GM23338 (cell line): Measurements from ENCODE around the gene KIAA1328. TPM values are rescaled to one million over a fixed set of nuclear protein-coding genes. Genes with fewer than 3 reads are reported as not detected.

Experiments
- ATAC-seq: fragments of 200-7000 bp; cut with Tn5 transposase; 3 replicates; pipeline ENCODE4 v1.9.1; 2020
- DNase-seq: peaks from one replicate; pipeline ENCODE4 v3.0.0-alpha.2; 2015; ENCODE audit warnings: low spot score
- H2AFZ ChIP-seq: fragments of 200-600 bp; sonication (generic); 2 replicates; pipeline ENCODE4 v1.8.0; 2016; ENCODE audit warnings: antibody characterized with exemption, mild to moderate bottlenecking, moderate library complexity
- H3F3A ChIP-seq: fragments of 200-600 bp; sonication (generic); replicated peaks from 2 replicates; pipeline ENCODE4 v1.8.0; 2017; ENCODE audit warnings: antibody characterized with exemption, mixed run types, low read depth
- H3K27ac ChIP-seq: fragments of 200-600 bp; sonication (generic); 2 replicates; pipeline ENCODE4 v1.6.1; 2016; ENCODE audit warnings: low read depth
- H3K27me3 ChIP-seq: fragments of 200-600 bp; sonication (generic); 2 replicates; pipeline ENCODE4 v1.8.0; 2016; ENCODE audit warnings: mild to moderate bottlenecking, mixed run types, moderate library complexity; ENCODE audit not compliant: insufficient read depth
- H3K36me3 ChIP-seq: fragments of 200-600 bp; sonication (generic); 2 replicates; pipeline ENCODE4 v1.8.0; 2016; ENCODE audit warnings: mild to moderate bottlenecking; ENCODE audit not compliant: insufficient read depth
- H3K4me1 ChIP-seq: fragments of 200-600 bp; sonication (generic); 2 replicates; pipeline ENCODE4 v1.8.0; 2016; ENCODE audit warnings: mild to moderate bottlenecking, moderate library complexity; ENCODE audit not compliant: insufficient read depth
- H3K4me2 ChIP-seq: fragments of 200-600 bp; sonication (generic); 2 replicates; pipeline ENCODE4 v1.7.1; 2017; ENCODE audit warnings: mixed run types
- H3K4me3 ChIP-seq: fragments of 200-600 bp; sonication (generic); 2 replicates; pipeline ENCODE4 v1.6.1; 2016; ENCODE audit warnings: mixed run types
- H3K79me2 ChIP-seq: fragments of 200-600 bp; sonication (generic); replicated peaks from 2 replicates; pipeline ENCODE4 v1.8.0; 2017; ENCODE audit warnings: mild to moderate bottlenecking; ENCODE audit not compliant: insufficient read depth
- H3K9me2 ChIP-seq: fragments of 200-600 bp; sonication (generic); 2 replicates; pipeline ENCODE4 v1.8.0; 2017; ENCODE audit not compliant: insufficient read depth
- H4K20me1 ChIP-seq: fragments of 200-600 bp; sonication (generic); replicated peaks from 2 replicates; pipeline ENCODE4 v1.8.0; 2017; ENCODE audit warnings: mild to moderate bottlenecking; ENCODE audit not compliant: insufficient read depth
- H3K27ac Mint-ChIP-seq: 2 replicates; pipeline ENCODE4 v1.8.0; 2020; ENCODE audit warnings: inconsistent platforms, mild to moderate bottlenecking, moderate library complexity, mixed read lengths
- H3K27me3 Mint-ChIP-seq: 3 replicates; pipeline ENCODE4 v1.8.0; 2022; ENCODE audit warnings: low read depth, mild to moderate bottlenecking, moderate library complexity, mixed read lengths, inconsistent platforms; ENCODE audit not compliant: insufficient read depth, poor library complexity
- H3K36me3 Mint-ChIP-seq: 3 replicates; pipeline ENCODE4 v1.8.0; 2021; ENCODE audit warnings: low read depth, mild to moderate bottlenecking, inconsistent platforms, moderate library complexity, mixed read lengths
- H3K4me1 Mint-ChIP-seq: 3 replicates; pipeline ENCODE4 v1.8.0; 2020; ENCODE audit warnings: mild to moderate bottlenecking, inconsistent platforms, mixed read lengths
- H3K4me3 Mint-ChIP-seq: 3 replicates; pipeline ENCODE4 v1.8.0; 2021; ENCODE audit warnings: moderate library complexity, mild to moderate bottlenecking, inconsistent platforms, mixed read lengths
- H3K9me3 Mint-ChIP-seq: 3 replicates; pipeline ENCODE4 v1.8.0; 2020; ENCODE audit warnings: moderate library complexity, mild to moderate bottlenecking, inconsistent platforms, mixed read lengths
- NANOG ChIP-seq: IDR thresholded peaks from 2 replicates; pipeline ENCODE4 v1.6.1; 2016; ENCODE audit warnings: antibody characterized with exemption, borderline replicate concordance
- POLR2AphosphoS5 ChIP-seq: IDR thresholded peaks from 2 replicates; pipeline ENCODE4 v1.6.1; 2016; ENCODE audit warnings: antibody characterized with exemption, low read depth
- ZNF114 ChIP-seq: fragments of 250-450 bp; sonication (Bioruptor Pico); IDR thresholded peaks from 2 replicates; pipeline ENCODE4 v1.5.0; 2020; ENCODE audit warnings: mild to moderate bottlenecking, moderate library complexity
- polyA plus RNA-seq: library from polyadenylated mRNA; unstranded; fragments of >200 nt; fragmentation: Nextera tagmentation; extraction: Ambion mirVana; gene quantifications from 2 replicates; pipeline ENCODE4 v1.2.1, GENCODE V29; 2016
- total RNA-seq: library from RNA; depleted of rRNA; stranded (reverse); fragments of >200 nt; shearing (Covaris generic); gene quantifications from 2 replicates; pipeline ENCODE4 v1.2.3, GENCODE V29; 2014
- TF ChIP-seq, protein P1 (sequence below): IDR thresholded peaks from one replicate; pipeline ENCODE4 v1.6.1; 2018; ENCODE audit warnings: antibody characterized with exemption; ENCODE audit not compliant: unreplicated experiment
- TF ChIP-seq, protein P2 (sequence below), 2 experiments: fragments of 200-600 bp in 1 of 2; sonication (generic) in 1 of 2; conservative IDR thresholded peaks; 2 replicates each; pipeline versions ENCODE4 v1.5.1 to v1.6.1; 2016 to 2017; ENCODE audit warnings: antibody characterized with exemption in 2 of 2, low read depth in 2 of 2, mild to moderate bottlenecking in 2 of 2, moderate library complexity in 1 of 2
- TF ChIP-seq, protein P3 (sequence below): IDR thresholded peaks from 2 replicates; pipeline ENCODE4 v1.6.1; 2016; ENCODE audit warnings: antibody characterized with exemption

The KIAA1328 gene
- total and polyA plus RNA-seq, 2 experiments from 2014 or later, result 5.2 to 8.4 TPM

DNA sequence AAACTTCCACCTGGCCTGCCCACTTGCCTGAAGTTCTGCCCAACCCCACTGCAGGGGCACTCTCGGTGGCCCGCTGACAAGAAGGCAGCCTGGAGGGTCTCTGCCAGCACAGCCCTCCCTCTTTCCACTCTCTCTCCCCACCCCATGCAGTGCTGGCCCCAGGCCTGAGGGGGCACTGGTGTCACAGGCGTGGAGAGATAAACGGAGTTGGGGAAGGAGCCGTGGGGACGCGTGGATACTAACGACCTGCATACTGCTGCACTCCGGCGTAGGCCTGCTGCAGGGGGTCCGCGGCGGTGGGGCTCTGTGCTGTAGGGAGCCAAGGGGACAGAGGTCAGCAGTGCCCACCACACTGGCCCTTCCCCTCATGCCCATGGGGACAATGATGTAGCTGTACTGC lies 437.4 kb downstream of the KIAA1328 start:
- H3K9me2 ChIP-seq, result no peaks in the 10 kb centered on the region
- Mint-ChIP-seq H3K9me3 (no peaks in the 10 kb centered on the region; the same call in 2 of the 3 replicates), H3K27ac (no peak overlapping the region), H3K4me3 (no peak overlapping the region), H3K27me3 (peaks cover 19% of the 10 kb centered on the region), H3K4me1 (no peaks in the 10 kb centered on the region), H3K36me3 (no peaks in the 10 kb centered on the region)
- no peaks in the 10 kb centered on the region for H3F3A ChIP-seq
- ATAC-seq, result peak; percentile 92
- H3K27ac ChIP-seq, result no peak overlapping the region
- no peaks in the 10 kb centered on the region for H3K27me3 ChIP-seq
- H4K20me1 ChIP-seq, result peaks cover 8% of the 10 kb centered on the region
- H3K4me2 ChIP-seq, result no peak overlapping the region
- no peaks in the 10 kb centered on the region for H3K36me3 ChIP-seq
- H3K79me2 ChIP-seq, result no peaks in the 10 kb centered on the region
- no peaks in the 10 kb centered on the region for H3K4me1 ChIP-seq
- DNase-seq, result peak; percentile 67
- no peak overlapping the region for H2AFZ ChIP-seq
- no peak overlapping the region for H3K4me3 ChIP-seq
- TF ChIP-seq, protein P1, sequence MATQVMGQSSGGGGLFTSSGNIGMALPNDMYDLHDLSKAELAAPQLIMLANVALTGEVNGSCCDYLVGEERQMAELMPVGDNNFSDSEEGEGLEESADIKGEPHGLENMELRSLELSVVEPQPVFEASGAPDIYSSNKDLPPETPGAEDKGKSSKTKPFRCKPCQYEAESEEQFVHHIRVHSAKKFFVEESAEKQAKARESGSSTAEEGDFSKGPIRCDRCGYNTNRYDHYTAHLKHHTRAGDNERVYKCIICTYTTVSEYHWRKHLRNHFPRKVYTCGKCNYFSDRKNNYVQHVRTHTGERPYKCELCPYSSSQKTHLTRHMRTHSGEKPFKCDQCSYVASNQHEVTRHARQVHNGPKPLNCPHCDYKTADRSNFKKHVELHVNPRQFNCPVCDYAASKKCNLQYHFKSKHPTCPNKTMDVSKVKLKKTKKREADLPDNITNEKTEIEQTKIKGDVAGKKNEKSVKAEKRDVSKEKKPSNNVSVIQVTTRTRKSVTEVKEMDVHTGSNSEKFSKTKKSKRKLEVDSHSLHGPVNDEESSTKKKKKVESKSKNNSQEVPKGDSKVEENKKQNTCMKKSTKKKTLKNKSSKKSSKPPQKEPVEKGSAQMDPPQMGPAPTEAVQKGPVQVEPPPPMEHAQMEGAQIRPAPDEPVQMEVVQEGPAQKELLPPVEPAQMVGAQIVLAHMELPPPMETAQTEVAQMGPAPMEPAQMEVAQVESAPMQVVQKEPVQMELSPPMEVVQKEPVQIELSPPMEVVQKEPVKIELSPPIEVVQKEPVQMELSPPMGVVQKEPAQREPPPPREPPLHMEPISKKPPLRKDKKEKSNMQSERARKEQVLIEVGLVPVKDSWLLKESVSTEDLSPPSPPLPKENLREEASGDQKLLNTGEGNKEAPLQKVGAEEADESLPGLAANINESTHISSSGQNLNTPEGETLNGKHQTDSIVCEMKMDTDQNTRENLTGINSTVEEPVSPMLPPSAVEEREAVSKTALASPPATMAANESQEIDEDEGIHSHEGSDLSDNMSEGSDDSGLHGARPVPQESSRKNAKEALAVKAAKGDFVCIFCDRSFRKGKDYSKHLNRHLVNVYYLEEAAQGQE, result peak; percentile 25
- TF ChIP-seq, protein P2, sequence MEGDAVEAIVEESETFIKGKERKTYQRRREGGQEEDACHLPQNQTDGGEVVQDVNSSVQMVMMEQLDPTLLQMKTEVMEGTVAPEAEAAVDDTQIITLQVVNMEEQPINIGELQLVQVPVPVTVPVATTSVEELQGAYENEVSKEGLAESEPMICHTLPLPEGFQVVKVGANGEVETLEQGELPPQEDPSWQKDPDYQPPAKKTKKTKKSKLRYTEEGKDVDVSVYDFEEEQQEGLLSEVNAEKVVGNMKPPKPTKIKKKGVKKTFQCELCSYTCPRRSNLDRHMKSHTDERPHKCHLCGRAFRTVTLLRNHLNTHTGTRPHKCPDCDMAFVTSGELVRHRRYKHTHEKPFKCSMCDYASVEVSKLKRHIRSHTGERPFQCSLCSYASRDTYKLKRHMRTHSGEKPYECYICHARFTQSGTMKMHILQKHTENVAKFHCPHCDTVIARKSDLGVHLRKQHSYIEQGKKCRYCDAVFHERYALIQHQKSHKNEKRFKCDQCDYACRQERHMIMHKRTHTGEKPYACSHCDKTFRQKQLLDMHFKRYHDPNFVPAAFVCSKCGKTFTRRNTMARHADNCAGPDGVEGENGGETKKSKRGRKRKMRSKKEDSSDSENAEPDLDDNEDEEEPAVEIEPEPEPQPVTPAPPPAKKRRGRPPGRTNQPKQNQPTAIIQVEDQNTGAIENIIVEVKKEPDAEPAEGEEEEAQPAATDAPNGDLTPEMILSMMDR (conservative IDR thresholded peaks at IDR 0.05; ENCODE audit: low read depth in 2 of 2), result peak; percentile 46 to 66; a peak in 3 of 4 replicates
- TF ChIP-seq ZNF114 (CRISPR knock-in tag), result no peak

DNA sequence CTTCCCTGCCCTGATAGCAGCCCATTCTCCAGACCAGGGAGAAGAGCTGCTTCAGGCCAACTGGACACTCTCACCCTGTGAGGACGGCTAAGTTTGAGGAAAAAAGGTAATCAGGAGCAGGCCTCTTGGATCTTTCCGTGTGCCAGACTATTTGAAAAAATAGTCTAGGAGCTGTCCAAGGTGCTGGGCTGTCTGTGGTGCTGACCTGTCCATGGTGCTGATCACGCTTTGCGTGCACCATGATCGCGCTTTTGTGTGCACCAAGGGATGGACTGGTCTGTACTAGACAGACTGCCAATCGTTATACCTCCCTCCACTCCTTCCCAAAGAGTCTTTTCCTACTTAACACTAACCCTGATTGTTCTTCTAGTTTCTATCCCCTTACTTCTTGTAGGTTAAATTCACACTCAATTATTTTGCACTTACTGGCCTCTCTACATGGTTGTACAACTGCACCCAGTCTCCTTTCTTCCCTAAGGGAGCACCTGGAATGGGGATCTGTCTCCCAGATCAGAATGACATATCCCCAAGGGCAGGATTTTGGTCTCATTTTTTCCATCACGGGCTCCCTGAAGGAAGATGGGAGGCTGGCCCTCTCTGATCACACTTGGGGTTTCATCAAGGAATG lies 441.2 kb downstream of the KIAA1328 start:
- Histone ChIP-seq H3K4me3 (no peak overlapping the region), H3K4me2 (no peak overlapping the region), H3F3A (no peaks in the 10 kb centered on the region), H2AFZ (no peak overlapping the region), H3K27me3 (no peaks in the 10 kb centered on the region), H3K36me3 (no peaks in the 10 kb centered on the region), H3K4me1 (no peaks in the 10 kb centered on the region), H3K27ac (no peak overlapping the region), H3K79me2 (no peaks in the 10 kb centered on the region), H3K9me2 (no peaks in the 10 kb centered on the region), H4K20me1 (peaks cover 8% of the 10 kb centered on the region)
- Mint-ChIP-seq H3K27me3 (peaks cover 21% of the 10 kb centered on the region), H3K4me1 (no peaks in the 10 kb centered on the region), H3K9me3 (no peaks in the 10 kb centered on the region; the same call in 1 of the 3 replicates), H3K36me3 (no peaks in the 10 kb centered on the region), H3K4me3 (no peak overlapping the region), H3K27ac (no peak overlapping the region)
- DNase-seq (peak; percentile 85), ATAC-seq (peak; percentile 36)
- TF ChIP-seq ZNF114 (CRISPR knock-in tag) (peak; percentile 95), POLR2AphosphoS5 (no peak), NANOG (no peak)
- TF ChIP-seq, protein P3, sequence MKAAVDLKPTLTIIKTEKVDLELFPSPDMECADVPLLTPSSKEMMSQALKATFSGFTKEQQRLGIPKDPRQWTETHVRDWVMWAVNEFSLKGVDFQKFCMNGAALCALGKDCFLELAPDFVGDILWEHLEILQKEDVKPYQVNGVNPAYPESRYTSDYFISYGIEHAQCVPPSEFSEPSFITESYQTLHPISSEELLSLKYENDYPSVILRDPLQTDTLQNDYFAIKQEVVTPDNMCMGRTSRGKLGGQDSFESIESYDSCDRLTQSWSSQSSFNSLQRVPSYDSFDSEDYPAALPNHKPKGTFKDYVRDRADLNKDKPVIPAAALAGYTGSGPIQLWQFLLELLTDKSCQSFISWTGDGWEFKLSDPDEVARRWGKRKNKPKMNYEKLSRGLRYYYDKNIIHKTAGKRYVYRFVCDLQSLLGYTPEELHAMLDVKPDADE, result no peak
- TF ChIP-seq, protein P1, result peak; percentile 100
